ENCODE results near the gene GNB1L. TPM values are rescaled to one million over a fixed set of nuclear protein-coding genes. Genes with fewer than 3 reads are reported as not detected.

Gene GNB1L
- polyA plus RNA-seq, 1 experiment, result 3.6 TPM

- TF ChIP-seq CTCF (IDR thresholded peaks at IDR 0.05; ENCODE audit: insufficient read depth, low read depth, low read length), result no peak
- H3K27me3 ChIP-seq (ENCODE audit: control insufficient read depth, insufficient read depth, low read length), result no peaks in the 10 kb centered on the region
- peaks cover 3% of the 10 kb centered on the region; the same call in 1 of the 2 replicates for H3K36me3 ChIP-seq (ENCODE audit: control insufficient read depth, insufficient read depth, low read length)
- ChIA-PET POLR2A (interaction anchor here (0.6 kb wide), 1 partner anchor 9 kb away, joined by 14 read pairs; no protein-coding TSS in a partner anchor), CTCF (no interaction called here)
- DNase-seq (ENCODE audit: low read depth), result no peak
- no peak overlapping the region for H3K4me3 ChIP-seq (ENCODE audit: low read depth, low read length)
Observed at GRCh38 chr22:19791894-19792293, 62.8 kb downstream of the GNB1L start.

DNA sequence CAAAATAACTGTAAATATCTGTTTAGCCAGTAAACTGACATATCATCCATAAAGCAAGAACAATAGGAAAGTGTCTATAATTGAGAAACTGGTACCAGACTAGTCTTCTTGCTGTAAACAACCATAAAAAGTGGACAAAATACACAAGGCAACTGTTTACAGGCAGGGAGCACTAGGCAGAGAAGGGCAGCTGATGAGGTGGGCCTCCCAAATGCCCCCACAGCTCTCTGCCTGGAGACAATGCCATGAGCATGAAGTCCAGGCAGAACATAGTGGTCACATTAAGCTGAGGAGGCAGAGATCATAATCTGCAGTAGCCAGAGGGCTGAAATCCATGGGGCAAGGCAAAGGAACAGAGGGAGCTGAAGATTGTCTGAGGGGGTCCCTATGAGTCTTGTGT, 63.4 kb downstream of the GNB1L start:
- Histone ChIP-seq H3K36me3 (ENCODE audit: control insufficient read depth, insufficient read depth, low read length) (peaks cover 3% of the 10 kb centered on the region; the same call in 1 of the 2 replicates), H3K4me3 (ENCODE audit: low read depth, low read length) (no peak overlapping the region), H3K27me3 (ENCODE audit: control insufficient read depth, insufficient read depth, low read length) (no peaks in the 10 kb centered on the region)
- CTCF ChIA-PET, result interaction anchor here (0.7 to 1.7 kb wide), 2 partner anchors 9 to 157 kb away, joined by 4 to 6 read pairs; no protein-coding TSS in a partner anchor
- POLR2A ChIA-PET, result no interaction called here
- TF ChIP-seq CTCF (IDR thresholded peaks at IDR 0.05; ENCODE audit: insufficient read depth, low read depth, low read length), result no peak
- DNase-seq (ENCODE audit: low read depth), result no peak

DNA sequence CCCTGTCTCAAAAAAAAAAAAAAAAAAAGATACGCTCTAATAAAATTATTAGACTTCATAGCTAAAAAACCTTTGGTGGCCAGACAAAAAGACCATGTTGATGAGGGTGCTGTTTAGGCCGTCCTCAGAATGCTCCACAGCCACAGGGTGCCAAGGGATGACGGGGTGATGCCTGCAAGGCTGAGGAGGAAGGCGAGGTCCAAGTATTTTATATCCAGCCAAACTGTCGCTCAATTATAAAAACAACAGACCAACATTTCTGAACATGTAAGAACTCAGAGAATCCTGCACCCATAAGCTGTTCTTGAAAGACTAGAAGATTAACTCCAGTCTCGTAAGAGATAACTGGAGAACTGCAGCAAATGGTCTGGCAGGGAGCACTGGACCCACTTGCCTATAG, 64.8 kb downstream of the GNB1L start:
- POLR2A ChIA-PET, result no interaction called here
- H3K27me3 ChIP-seq (ENCODE audit: control insufficient read depth, insufficient read depth, low read length), result no peaks in the 10 kb centered on the region
- TF ChIP-seq CTCF (IDR thresholded peaks at IDR 0.05; ENCODE audit: insufficient read depth, low read depth, low read length), result no peak
- H3K4me3 ChIP-seq (ENCODE audit: low read depth, low read length), result no peak overlapping the region
- CTCF ChIA-PET, result interaction anchor here (1.7 kb wide), 1 partner anchor 11 kb away, joined by 6 read pairs; no protein-coding TSS in a partner anchor
- peaks cover 3% of the 10 kb centered on the region; the same call in 1 of the 2 replicates for H3K36me3 ChIP-seq (ENCODE audit: control insufficient read depth, insufficient read depth, low read length)
- no peak for DNase-seq (ENCODE audit: low read depth)

DNA sequence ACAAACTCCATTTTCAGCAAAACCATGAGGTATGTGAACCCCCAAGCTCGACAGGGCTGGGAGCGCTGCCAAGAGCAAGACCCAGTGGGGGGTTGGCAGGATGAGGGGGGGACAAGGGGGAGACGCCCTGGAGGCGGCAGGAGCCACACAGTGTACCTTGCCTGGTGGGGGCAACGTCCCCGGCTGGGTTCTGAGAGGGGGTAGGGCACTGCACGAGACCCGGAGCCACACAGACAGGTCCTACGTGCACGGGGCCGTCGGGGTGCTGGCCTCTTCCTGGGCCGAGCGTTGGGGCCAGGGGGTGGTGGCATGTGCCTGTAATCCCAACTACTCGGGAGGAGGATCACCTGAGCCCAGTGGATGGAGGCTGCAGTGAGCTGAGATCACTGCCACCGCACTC, 65.3 kb downstream of the GNB1L start:
- ChIA-PET POLR2A (no interaction called here), CTCF (interaction anchor here (0.8 to 1.0 kb wide), 2 partner anchors 10 to 11 kb away, joined by 3 read pairs; no protein-coding TSS in a partner anchor)
- no peak for TF ChIP-seq CTCF (IDR thresholded peaks at IDR 0.05; ENCODE audit: insufficient read depth, low read depth, low read length)
- Histone ChIP-seq H3K27me3 (ENCODE audit: control insufficient read depth, insufficient read depth, low read length) (no peaks in the 10 kb centered on the region), H3K36me3 (ENCODE audit: control insufficient read depth, insufficient read depth, low read length) (peaks cover 3% of the 10 kb centered on the region; the same call in 1 of the 2 replicates), H3K4me3 (ENCODE audit: low read depth, low read length) (no peak overlapping the region)
- no peak for DNase-seq (ENCODE audit: low read depth)

DNA sequence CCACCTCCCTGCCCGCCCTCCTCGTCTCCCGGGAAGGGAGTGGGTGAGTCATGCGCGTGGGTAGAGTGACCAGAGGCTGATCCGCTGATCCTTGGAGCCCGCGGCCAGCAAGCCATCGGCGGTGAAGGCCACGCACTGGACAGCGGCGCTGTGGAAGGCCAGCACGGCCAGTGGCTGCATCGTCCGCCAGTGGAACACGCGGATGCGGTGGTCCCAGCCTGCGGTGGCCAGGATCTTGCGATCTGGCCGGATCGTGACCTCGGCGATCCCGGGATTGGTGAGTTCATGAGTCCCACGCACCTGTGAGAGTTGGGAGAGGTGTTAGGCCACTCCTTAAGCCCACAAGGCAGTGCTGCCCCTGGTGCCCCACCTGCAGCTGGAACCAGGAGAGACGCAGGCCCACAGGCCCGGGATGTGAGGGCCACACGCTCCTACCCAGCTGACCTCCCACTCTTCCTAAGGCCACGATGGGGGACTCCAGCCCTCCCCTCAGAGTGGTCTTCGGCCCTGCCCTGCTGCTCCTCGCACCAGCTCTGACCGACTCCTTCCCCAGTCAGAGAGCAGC, 65.9 kb downstream of the GNB1L start:
- TF ChIP-seq CTCF (IDR thresholded peaks at IDR 0.05; ENCODE audit: insufficient read depth, low read depth, low read length), result no peak
- DNase-seq (ENCODE audit: low read depth), result no peak
- Histone ChIP-seq H3K27me3 (ENCODE audit: control insufficient read depth, insufficient read depth, low read length) (no peaks in the 10 kb centered on the region), H3K4me3 (ENCODE audit: low read depth, low read length) (no peak overlapping the region), H3K36me3 (ENCODE audit: control insufficient read depth, insufficient read depth, low read length) (peaks cover 3% of the 10 kb centered on the region; the same call in 1 of the 2 replicates)
- CTCF ChIA-PET, result interaction anchor here (0.8 to 1.8 kb wide), 3 partner anchors 9 to 58 kb away, joined by 3 to 5 read pairs (median 3); no protein-coding TSS in a partner anchor
- POLR2A ChIA-PET, result no interaction called here

Measured in BJ (cell line).